NCI-H2227 treated with DMSO at 0.1 percent for 48 hours (cell line): Measurements from ENCODE around the gene ZBTB47.

ENCODE experiments used
- DNase-seq: peaks from one replicate; lab custom pipeline; 2025; lab: John Stamatoyannopoulos, UW

The ZBTB47 gene

DNA sequence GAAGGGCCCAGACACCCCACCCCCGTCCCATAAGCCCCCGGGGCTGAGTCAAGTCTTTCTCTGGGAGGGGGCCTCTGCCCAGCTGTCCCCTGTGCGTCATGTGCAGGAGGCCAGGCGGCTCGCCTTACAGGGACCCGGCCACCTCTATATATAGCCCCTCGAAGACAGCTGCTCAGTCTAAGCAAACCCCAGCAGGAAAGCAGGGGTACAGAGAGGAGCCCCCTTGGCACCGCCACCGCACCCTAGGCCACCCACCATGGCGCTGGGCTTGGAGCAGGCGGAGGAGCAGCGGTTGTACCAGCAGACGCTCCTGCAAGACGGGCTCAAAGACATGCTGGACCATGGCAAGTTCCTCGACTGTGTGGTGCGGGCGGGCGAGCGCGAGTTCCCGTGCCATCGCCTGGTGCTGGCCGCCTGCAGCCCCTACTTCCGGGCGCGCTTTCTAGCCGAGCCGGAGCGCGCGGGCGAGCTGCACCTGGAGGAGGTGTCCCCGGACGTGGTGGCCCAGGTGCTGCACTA lies 31.9 kb downstream of the ZBTB47 start, which contains the start of gene KLHL40:
TSS of gene KLHL40 (plus strand) at position 175 of the 519 bp plus-strand sequence. CDS start at position 257, 82 bp downstream.
- DNase-seq, result no peak

GRCh38 chr3:42685891-42686820 lies 32.7 kb downstream of the ZBTB47 start:
- DNase-seq, result no peak

GRCh38 chr3:42686832-42687650 lies 33.5 kb downstream of the ZBTB47 start:
- DNase-seq, result no peak

DNA sequence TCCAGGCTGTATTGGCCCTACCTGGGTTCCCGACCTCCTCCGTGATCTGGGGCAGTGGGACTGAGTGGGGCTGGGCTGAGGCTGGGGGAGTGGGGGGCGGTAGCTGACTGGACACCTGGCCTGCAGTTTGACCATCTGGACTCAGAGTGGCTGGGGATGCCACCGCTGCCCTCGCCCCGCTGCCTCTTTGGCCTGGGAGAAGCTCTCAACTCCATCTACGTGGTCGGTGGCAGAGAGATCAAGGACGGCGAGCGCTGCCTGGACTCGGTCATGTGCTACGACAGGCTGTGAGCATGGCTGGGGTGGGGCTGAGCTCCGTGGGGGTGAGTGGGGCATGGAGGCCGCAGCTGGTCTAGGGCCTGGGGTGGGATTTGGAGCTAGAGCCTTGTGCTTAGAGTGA lies 34.5 kb downstream of the ZBTB47 start:
- no peak for DNase-seq

GRCh38 chr3:42688487-42689420 lies 35.3 kb downstream of the ZBTB47 start:
- DNase-seq, result no peak

- no peak for DNase-seq
Observed at GRCh38 chr3:42689421-42690014, 36.0 kb downstream of the ZBTB47 start.

DNA sequence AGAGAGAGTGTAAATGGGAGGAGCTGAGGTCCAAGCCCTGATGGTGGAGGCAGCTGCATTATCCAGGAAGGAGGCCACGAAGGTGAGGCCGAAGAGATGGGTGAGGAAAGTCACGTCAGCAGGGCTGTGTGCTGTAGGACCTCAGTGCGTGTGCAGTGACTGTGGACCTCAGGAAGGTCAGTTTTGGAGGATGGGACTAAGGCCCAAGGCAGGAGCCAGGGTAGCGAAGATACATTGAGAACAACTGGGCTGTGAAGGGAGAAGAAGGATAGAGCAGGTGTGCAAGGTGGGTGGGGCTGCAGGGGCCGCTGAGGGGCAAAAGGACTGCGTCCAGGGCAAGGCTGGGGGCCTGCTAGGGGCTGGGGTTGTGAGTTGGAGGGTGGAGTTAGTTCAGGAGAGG lies 36.7 kb downstream of the ZBTB47 start:
- DNase-seq, result no peak

DNA sequence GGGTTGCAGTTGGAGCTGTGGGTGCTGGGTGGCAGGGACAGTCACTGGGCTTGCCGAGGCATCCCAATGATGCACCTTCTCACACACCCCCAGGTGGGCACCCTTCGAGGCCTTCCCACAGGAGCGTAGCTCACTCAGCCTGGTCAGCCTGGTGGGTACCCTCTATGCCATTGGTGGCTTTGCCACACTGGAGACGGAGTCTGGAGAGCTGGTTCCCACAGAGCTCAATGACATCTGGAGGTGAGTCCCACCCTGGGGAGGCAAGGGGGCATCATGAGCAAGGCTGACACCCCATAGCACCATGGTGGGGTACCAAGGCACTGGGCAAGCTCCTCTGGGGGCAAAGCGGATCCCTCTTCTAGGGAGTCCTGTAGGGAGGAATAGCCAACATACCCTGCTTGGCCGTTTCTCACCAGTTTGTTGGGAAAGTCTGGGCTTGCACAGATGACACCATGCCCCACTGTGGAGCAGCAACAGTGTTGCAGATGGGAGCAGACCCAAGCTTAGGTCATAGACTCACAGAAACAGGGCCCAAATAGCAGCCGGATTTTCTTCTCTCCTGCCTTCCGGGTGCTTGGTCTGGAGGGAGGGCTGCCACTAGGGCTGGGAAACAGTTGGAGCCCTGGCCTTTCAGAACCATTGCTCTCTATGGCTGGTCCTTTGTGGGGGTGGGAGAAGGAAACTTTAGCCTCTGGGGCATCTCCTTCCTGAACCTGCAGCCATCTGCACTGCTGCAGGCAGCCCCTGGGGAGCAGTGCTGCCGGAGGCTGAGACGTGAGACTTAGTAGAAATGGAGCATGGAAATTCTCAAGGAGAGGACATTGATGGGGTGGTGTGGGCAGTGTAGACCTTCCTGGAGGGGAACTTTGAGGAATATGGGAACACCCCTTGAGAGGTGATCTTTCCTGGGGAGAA lies 37.5 kb downstream of the ZBTB47 start:
- no peak for DNase-seq

DNA sequence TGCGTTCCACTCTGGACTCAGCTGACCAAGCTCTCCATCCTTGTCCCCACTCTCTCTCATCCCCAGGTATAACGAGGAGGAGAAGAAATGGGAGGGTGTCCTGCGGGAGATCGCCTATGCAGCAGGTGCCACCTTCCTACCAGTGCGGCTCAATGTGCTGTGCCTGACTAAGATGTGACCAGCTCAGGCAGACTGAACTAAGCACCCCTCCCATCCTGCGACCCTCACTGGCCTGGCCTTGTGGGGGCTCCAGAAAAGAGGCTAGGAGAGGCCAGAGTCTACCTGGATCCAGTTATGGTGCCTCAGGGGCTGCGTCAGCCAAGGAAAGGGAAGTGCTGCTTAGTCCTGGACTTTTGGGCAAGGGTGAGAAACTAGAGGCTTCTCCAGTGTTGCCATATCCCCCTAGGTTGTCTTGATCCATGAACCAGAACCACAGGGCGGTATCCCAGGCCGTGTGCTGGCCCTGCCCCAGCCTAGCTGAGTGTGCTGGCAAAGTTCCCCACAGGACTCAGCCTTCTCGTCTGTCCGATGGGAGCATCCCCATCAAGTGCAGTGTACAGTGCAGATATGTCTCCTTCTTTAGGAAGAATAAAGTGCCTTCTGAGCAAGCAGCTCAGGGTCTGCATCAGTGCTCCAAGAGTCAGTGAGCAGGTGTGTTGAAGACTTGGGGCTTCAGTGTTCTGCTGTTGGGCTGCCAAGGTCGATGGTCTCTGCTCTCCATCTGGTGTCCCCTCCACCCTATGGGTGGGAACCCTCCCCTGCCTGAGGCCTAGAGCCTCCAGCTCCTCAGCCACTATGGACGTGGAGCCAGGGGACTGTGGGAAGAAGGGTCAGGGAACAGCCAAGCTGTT lies 38.5 kb downstream of the ZBTB47 start:
- no peak for DNase-seq

- no peak for DNase-seq
Observed at GRCh38 chr3:42692667-42693529, 39.4 kb downstream of the ZBTB47 start.

- no peak for DNase-seq
Observed at GRCh38 chr3:42693530-42693930, 40.0 kb downstream of the ZBTB47 start.

DNA sequence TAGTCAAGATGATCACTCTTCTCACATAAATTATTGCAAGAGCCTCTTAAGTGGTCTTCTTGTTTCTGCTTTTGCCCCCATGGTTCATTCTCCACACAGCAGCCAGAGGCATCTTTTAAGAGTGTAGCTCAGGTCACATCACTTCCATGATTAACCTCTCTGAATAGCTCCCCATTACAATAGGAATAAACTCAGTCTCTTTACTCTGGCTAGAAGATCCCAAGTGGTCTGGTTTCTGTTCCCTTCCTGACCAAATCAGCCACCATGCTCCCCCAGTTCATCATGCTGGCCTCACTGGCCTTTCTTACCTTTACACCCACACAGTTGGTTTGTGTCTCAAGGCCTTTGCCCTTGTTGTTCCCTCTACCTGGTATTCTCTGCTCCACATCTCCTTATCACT lies 40.9 kb downstream of the ZBTB47 start:
- DNase-seq, result no peak

GRCh38 chr3:42696356-42697288 lies 43.1 kb downstream of the ZBTB47 start:
- DNase-seq, result no peak

DNA sequence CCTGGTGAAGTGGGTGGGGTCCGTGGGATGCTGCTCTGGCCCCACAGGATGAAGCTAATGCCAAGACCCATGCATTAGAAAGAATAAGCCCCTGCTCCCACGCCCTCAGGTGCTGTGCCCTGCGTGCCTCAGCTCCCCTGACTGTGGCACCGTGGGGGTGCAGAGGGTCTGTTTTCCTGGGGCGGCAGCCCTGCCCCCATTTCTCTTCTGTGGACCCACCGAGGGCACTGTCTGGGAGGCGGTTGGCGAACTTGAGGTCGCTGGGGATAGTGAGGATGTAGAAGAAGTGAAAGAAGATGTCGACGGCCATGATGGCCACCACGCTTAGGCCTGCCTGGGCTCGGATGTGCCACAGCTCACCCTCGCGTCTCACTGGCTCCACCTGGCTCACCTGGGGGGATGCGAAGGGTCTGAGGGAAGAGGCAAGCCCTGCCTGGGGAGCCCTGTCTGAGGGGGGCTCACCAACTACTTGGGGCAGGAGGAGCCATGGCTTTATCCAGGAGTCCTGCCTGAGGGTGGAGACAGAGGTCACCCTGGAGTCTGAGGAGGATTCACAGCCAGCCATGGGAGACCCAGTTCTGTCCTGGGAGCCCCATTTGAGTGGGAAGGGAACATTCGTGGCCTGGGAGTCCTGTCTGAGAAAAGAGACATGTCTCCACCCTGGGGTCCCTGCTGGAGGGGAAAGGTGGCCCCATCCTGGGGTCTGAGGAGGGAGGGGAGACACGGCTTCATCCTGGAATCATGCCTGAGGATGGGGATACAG lies 44.0 kb downstream of the ZBTB47 start:
- DNase-seq, result no peak

DNA sequence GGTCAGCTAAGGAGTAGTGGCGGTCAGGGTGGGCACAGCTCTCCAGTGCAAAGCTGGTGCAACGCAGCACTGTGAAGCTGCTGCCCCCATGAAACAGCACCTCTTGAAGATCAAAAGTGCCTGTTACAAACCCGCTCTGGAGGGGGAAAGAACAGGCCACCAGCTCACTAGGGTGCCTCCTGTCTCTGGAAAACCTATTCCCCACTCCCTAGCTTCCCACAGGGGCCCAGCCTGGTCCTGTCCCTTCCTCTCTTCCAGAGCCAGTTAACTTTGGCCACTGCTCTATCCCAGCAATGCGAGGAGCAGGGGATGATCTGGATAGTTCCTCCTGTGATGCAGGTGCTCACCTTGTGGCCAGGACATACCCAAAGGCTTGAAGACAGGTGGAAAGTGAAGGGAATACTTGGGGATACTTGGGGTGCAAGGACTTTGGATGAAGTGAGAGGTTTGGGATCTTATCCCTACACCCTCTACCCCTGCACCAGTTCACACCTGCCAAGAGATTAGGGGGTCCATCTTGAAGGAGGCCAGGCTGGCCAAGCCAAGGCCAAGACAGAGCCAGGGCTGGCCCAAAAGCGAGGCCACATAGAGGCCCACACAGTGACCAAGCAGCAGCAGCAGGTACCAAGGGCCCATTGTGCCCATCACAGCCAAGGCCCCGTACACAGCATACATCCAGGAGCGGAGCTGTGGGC lies 44.9 kb downstream of the ZBTB47 start:
- no peak for DNase-seq

GRCh38 chr3:42698911-42699230 lies 45.4 kb downstream of the ZBTB47 start:
- DNase-seq, result no peak
